Pancreas (tissue), 10 donors: ENCODE results near the gene GFRA4. TPM values are rescaled to one million over a fixed set of nuclear protein-coding genes. Genes with fewer than 3 reads are reported as not detected.

Source experiments
- ATAC-seq, 4 donors: fragments of 200-7000 bp; cut with Tn5 transposase; one replicate each; pipeline versions ENCODE4 v1.8.0 to v1.9.1; 2020; ENCODE audit warnings: mild to moderate bottlenecking in 4 of 4, moderate library complexity in 4 of 4
- DNase-seq, 6 donors: peaks; one replicate each; pipeline ENCODE4 v3.0.0-alpha.2; 2020
- FAIRE-seq: peaks from 2 replicates; lab custom pipeline; 2012; peaks lifted over from hg19 to GRCh38; lab: Jason Lieb, UNC
- H3K27ac ChIP-seq, 4 donors: fragments of 200-600 bp; sonication (generic); 1 replicate in 3 of 4; 2 replicates in 1 of 4; pipeline versions ENCODE4 v1.5.0 to v1.8.0; 2020
- H3K27me3 ChIP-seq, 4 donors: fragments of 200-600 bp; one replicate each; pipeline ENCODE4 v1.8.0; 2021
- H3K36me3 ChIP-seq, 3 donors: fragments of 200-600 bp; sonication (generic) in 1 of 3; one replicate each; pipeline versions ENCODE4 v1.5.0 to v1.8.0; 2020 to 2021
- H3K4me1 ChIP-seq, 3 donors: fragments of 200-600 bp; one replicate each; pipeline ENCODE4 v1.8.0; 2021
- H3K4me3 ChIP-seq, 4 donors: fragments of 200-600 bp; sonication (generic) in 2 of 4; one replicate each; pipeline versions ENCODE4 v1.5.0 to v1.8.0; 2020 to 2021
- H3K9me3 ChIP-seq, 4 donors: fragments of 200-600 bp; one replicate each; pipeline ENCODE4 v1.8.0; 2021
- WGBS, 2 donors: extraction: QIAGEN DNeasy Blood & Tissue Kit; methylation state at CpG; one replicate each; pipeline ENCODE4 v1.1.7; 2013; 5-methylcytosine and 5-hydroxymethylcytosine counted together
- intact Hi-C, 3 donors: fragments of 100-400 bp; cut with DNase I; formaldehyde crosslinking; loops; one replicate each; pipeline versions ENCODE4 v1.11.1 to v1.14.2; 2022
- polyA plus RNA-seq, 2 donors: library from polyadenylated mRNA; stranded (reverse); fragments of 200-250 nt; gene quantifications; one replicate each; pipeline ENCODE4 v1.2.3, GENCODE V29; 2013
- total RNA-seq, 6 donors: library from RNA; stranded (reverse); fragmentation: NEBNext Ultra II Directional in 4 of 6; extraction: Animal tissue kit (Norgen Biotek cat#: 25700) in 4 of 6; gene quantifications; one replicate each; pipeline versions ENCODE4 v1.2.1 to v1.2.4, GENCODE V29; 2021 to 2023
- TF ChIP-seq, protein P1 (sequence below), 4 donors: fragments of 200-600 bp; sonication (generic) in 3 of 4; IDR thresholded peaks; one replicate each; pipeline versions ENCODE4 v1.5.0 to v1.8.0; 2021; ENCODE audit warnings: antibody characterized with exemption in 4 of 4
- donor health status: healthy with polysubstance abuse.
- donor health status: DM: no; HTN: no; CAD: no; lungs with moderate emphysema.
- donor health status: DM: no; HTN: no; CAD: no.
- donor health status: control.
- donor health status: control.
- donor health status: Bipolar disorder and iron deficiency.
- donor health status: DM: yes; HTN: yes; CAD: no.
- donor health status: DM: no; HTN: no; CAD: no.
- donor health status: DM: no; HTN: no; CAD: no.
- donor health status: DM: yes; HTN: yes; CAD: no.

GFRA4 gene
- total and polyA plus RNA-seq, 8 donors = not detected

DNA sequence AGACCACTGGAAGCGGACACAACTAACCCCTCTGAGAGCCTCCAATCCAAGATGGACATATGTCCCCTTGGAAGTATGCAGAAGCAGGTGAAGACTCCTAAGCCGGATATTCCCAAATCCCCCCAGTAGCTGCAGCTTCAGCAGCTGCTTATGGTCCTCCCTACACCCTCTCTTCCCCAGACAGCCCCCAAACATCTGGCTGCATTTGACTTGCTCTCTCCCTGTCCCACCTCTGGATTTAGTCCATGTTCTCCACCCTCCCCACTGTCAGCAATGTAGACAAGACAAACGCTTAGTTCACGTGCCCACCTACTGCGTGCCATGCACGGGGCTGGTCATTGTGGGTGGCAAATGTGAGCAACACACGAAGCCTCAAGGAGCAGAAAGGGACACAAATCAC is 23.2 kb upstream of the GFRA4 start:
- Histone ChIP-seq H3K36me3 (no peaks in the 10 kb centered on the region), H3K4me1 (peaks cover 0 to 4% (median 3%) of the 10 kb centered on the region in 3 donors), H3K27ac (no peak overlapping the region), H3K4me3 (no peak overlapping the region), H3K9me3 (no peaks in the 10 kb centered on the region), H3K27me3 (peaks cover 0 to 6% (median 0%) of the 10 kb centered on the region in 4 donors)
- no peak for ATAC-seq
- WGBS, 2 donors = 66 to 84% methylated on average over 7 of the region's 7 CpGs
- FAIRE-seq = no peak
- no peak for DNase-seq
- intact Hi-C loops = no loop called here
- TF ChIP-seq, protein P1, sequence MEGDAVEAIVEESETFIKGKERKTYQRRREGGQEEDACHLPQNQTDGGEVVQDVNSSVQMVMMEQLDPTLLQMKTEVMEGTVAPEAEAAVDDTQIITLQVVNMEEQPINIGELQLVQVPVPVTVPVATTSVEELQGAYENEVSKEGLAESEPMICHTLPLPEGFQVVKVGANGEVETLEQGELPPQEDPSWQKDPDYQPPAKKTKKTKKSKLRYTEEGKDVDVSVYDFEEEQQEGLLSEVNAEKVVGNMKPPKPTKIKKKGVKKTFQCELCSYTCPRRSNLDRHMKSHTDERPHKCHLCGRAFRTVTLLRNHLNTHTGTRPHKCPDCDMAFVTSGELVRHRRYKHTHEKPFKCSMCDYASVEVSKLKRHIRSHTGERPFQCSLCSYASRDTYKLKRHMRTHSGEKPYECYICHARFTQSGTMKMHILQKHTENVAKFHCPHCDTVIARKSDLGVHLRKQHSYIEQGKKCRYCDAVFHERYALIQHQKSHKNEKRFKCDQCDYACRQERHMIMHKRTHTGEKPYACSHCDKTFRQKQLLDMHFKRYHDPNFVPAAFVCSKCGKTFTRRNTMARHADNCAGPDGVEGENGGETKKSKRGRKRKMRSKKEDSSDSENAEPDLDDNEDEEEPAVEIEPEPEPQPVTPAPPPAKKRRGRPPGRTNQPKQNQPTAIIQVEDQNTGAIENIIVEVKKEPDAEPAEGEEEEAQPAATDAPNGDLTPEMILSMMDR (IDR thresholded peaks at IDR 0.05) = no peak

DNA sequence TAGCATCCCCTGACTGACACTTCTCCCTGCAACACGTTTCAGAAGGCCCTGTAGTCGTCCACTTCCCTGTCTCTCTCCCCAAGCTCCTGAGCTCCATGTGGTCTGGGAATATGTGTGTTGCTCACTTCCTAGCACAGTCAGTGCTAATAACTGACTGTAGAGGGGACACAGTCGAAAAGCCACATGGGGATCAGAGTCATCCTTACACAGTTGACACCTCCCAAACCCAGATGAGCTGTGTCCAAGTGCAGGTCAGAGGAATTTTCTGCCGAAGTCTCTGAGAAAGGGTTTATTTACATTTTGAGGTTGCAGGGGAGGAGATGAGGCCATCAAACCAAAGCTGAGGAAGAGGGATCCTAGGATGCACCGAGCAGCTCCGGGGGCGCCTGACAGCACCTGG is 22.1 kb upstream of the GFRA4 start:
- Histone ChIP-seq H3K4me1 (peaks cover 0 to 4% (median 3%) of the 10 kb centered on the region in 3 donors), H3K4me3 (no peak overlapping the region), H3K9me3 (no peaks in the 10 kb centered on the region), H3K27me3 (peaks cover 0 to 6% (median 0%) of the 10 kb centered on the region in 4 donors), H3K36me3 (no peaks in the 10 kb centered on the region), H3K27ac (no peak overlapping the region)
- DNase-seq (no peak), FAIRE-seq (no peak), ATAC-seq (no peak)
- intact Hi-C loops = no loop called here
- TF ChIP-seq, protein P1 (IDR thresholded peaks at IDR 0.05) = no peak
- WGBS, 2 donors = 48 to 50% methylated on average over 7 of the region's 7 CpGs

DNA sequence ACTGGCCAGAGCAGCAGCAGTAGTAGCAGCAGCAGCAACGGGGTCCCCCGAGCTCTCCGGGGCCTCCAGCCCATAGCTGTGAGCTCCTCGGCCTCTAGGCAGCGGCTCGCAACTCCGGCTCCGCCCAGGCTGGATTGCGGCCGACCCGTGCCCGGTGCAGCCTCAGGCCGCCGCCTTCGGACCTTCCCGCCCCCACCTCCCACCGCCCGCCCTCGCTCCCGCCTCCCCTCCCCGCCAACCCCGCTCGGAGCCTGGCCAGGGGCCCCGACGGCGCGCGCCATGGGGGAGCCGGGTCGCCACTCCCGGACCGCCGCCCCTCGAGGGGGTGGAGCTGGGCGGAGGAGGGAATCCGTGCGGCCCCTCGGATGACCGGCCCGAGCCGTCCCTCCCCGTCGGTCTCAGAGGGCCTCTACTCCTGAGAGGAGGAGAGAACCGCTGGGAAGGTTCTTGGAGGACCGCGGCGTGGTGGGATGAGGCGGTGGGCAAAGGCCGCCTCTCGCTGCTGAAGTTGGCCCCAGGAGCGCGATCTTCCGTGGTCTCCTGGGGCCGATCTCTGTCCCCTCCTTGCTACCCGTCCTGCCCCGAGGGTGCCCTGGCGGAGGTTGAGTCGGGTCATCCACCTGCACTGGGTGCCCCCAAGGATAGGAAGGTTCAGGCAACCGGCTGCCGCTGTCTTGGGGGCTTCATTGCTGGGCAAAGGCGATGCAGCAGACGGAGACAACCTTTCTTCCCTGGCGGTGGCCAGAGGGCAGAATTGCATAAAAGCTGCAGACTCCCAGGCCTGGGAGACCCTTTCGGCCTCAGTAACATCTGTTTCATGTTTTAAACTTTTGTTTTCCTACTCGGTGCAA is 19.0 kb upstream of the GFRA4 start, which contains the start of gene ADAM33:
ADAM33 (minus strand) TSS at position 80 of the 851 bp plus-strand sequence; CDS start at position 74, 6 bp downstream.
- ATAC-seq = peak; percentile 26 to 63 (median 49)
- TF ChIP-seq, protein P1 (IDR thresholded peaks at IDR 0.05) = no peak
- H3K4me1 ChIP-seq = peaks cover 0 to 4% (median 3%) of the 10 kb centered on the region in 3 donors
- 12 to 18% methylated on average over 35 to 65 of the region's 65 CpGs for WGBS, 2 donors
- H3K36me3 ChIP-seq = no peaks in the 10 kb centered on the region
- intact Hi-C loops = no loop called here
- no peak for FAIRE-seq
- H3K4me3 ChIP-seq = peak within 1 kb of the TSS; percentile 6 to 44 (median 20)
- H3K27me3 ChIP-seq = peaks cover 0 to 6% (median 0%) of the 10 kb centered on the region in 4 donors
- no peaks in the 10 kb centered on the region for H3K9me3 ChIP-seq
- no peak within 1 kb of the TSS for H3K27ac ChIP-seq
- no peak for DNase-seq

DNA sequence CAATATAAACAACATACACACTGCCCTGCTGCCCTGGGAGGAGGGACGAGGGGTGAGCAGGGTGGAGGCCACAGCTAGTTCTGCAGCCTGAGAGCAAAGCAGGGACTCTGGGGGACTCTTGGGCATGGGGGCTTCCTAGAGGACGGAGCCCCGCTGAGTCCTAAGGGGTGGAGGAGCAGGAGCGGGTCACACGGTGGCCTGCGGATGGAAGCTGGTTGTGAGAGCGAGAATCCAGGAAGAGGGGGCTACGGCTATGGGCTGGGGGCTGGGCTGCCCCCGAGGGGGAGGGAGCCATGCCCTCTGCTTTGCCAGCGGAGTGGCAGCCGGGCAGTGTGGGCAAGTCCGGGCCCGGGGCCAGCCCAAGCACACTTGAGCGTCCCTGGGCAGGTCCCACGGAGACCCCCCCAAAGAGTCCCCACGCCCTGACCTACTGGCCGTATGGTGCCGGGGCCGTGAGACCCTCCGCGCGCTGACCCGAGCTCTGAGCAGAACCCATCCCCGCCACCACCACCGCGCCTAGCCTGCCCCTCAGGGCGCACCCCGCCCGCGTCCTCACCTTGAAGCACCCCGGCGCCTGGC is 18.2 kb upstream of the GFRA4 start:
- no peak overlapping the region for H3K27ac ChIP-seq
- FAIRE-seq = no peak

More for the DNA sequence above, 18.2 kb upstream of the GFRA4 start:
- peaks cover 0 to 4% (median 3%) of the 10 kb centered on the region in 3 donors for H3K4me1 ChIP-seq
- H3K27me3 ChIP-seq = peaks cover 0 to 6% (median 0%) of the 10 kb centered on the region in 4 donors
- H3K36me3 ChIP-seq = no peaks in the 10 kb centered on the region
- 17 to 21% methylated on average over 17 to 32 of the region's 32 CpGs for WGBS, 2 donors
- H3K4me3 ChIP-seq = peak overlapping the region; percentile 6 to 44 (median 20)
- no peak for DNase-seq
- H3K9me3 ChIP-seq = no peaks in the 10 kb centered on the region
- no peak for ATAC-seq
- intact Hi-C loops = no loop called here
- TF ChIP-seq, protein P1 (IDR thresholded peaks at IDR 0.05) = no peak
